IMR-90 (cell line): ENCODE measurements around the gene ARRDC5.
"Not testable (repeated sequence)": the region's sequence is repeated elsewhere in the genome, so short reads cannot be mapped to it uniquely, and the experiment has no call there.

Experiments
- CEBPB ChIP-seq: IDR thresholded peaks from 2 replicates; pipeline ENCODE4 v1.6.1; 2012; ENCODE audit warnings: low read depth, low read length, improper control_type of control experiment
- CHD1 ChIP-seq: IDR thresholded peaks from 2 replicates; pipeline ENCODE4 v1.6.1; 2012; ENCODE audit warnings: low read depth, low read length, improper control_type of control experiment
- CTCF ChIP-seq: conservative IDR thresholded peaks from 2 replicates; pipeline ENCODE4 v1.5.1; 2012; ENCODE audit warnings: mild to moderate bottlenecking, low read depth, low read length, improper control_type of control experiment
- MAFK ChIP-seq: IDR thresholded peaks from 2 replicates; pipeline ENCODE4 v1.6.1; 2012; ENCODE audit warnings: low read depth, low read length, improper control_type of control experiment
- POLR2A ChIP-seq: IDR thresholded peaks from 2 replicates; pipeline ENCODE4 v1.6.1; 2012; ENCODE audit warnings: mild to moderate bottlenecking, low read depth, low read length
- RAD21 ChIP-seq: IDR thresholded peaks from 2 replicates; pipeline ENCODE4 v1.6.1; 2012; ENCODE audit warnings: low read length, improper control_type of control experiment
- RCOR1 ChIP-seq: IDR thresholded peaks from 2 replicates; pipeline ENCODE4 v1.6.1; 2012; ENCODE audit warnings: mild to moderate bottlenecking, low read length, improper control_type of control experiment; ENCODE audit not compliant: insufficient replicate concordance
- SMC3 ChIP-seq: fragments of 150-350 bp; IDR thresholded peaks from 2 replicates; pipeline ENCODE4 v1.6.1; 2016; ENCODE audit warnings: low read depth, mild to moderate bottlenecking, antibody characterized with exemption, low read length, moderate library complexity
- USF2 ChIP-seq: fragments of 150-350 bp; IDR thresholded peaks from 2 replicates; pipeline ENCODE4 v1.6.1; 2017; ENCODE audit warnings: mild to moderate bottlenecking, antibody characterized with exemption, low read length, low read depth

- TF ChIP-seq USF2, CTCF, RCOR1, SMC3, POLR2A, MAFK, CHD1, RAD21, CEBPB: not testable (repeated sequence)
Measured at GRCh38 chr19:4853506-4853905, 49.2 kb downstream of the ARRDC5 start.
